NCI-H2107 treated with DMSO at 0.1 percent for 48 hours (cell line): ENCODE results near the gene ELP2.

Source experiments
- DNase-seq: peaks from one replicate; lab custom pipeline; 2025; ENCODE audit not compliant: unreplicated experiment; lab: John Stamatoyannopoulos, UW

The ELP2 gene

DNA sequence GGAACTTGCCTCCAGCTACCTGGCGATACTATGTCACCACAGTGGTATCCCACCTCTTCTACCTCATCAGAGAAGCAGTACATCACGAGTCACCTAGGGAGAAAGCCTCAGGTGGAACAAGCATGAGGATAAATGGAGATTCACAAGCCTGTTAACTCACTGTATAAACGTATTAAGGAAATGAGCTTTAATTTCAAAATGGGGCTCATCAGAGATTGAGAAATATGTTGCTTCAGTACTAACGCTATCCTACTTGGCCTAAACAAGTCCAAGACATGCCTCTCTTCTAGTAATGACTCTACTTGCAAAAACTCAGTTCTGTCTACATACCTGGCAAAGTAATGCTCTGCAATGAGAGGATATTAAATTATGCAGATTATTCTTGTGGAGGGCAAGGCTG, 4.9 kb upstream of the ELP2 start:
- no peak for DNase-seq

DNA sequence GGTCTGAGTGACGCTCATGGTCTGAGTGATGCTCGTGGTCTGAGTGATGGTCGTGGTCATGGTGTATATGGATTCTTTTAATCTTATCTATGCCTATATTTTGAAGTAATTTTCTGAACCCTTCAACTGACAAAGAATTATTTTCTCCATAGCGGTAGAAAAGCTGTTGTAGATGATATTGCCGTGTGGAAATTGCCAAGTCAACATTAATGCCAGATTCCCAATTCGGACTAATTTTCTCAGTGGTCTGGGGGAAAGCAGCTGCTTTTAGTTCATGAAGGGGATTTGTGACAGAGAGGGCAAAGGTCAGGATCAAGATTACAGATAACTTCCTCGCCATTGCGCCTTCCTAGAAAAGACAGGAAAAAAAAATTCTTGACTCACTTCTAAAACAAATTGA, 3.0 kb upstream of the ELP2 start:
- DNase-seq, result no peak

DNA sequence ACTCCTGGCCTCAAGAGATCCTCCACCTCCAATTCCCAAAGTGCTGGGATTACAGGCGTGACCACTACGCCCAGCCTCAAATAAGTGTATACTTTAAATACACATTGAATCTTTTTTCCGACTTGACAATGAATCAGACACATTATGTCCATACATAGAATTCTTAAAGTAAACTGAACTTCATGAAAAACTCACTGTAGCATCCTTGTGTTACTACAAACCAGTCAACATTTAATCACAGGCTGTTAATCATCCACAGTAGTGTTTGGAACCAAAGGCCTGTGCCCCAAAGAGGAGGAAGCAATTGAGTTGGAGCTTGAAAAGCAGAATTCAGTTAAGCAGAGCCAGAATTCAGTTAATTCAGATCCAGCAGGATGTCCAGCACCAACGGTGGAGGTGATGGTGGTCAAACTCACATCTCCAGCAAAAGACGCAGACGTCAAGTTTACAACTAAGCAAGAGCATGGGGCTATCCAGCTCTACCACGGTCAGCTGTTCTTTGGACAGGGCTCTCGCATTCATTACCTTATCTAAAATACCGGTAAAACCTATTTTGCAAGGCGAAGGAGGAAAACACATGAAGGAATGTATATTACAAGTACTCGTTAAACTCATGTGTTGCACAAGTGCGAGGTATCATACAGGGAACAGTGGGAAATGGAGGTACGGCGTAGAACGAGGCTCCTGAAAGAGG, 1.7 kb upstream of the ELP2 start:
- peak; percentile 14 for DNase-seq

DNA sequence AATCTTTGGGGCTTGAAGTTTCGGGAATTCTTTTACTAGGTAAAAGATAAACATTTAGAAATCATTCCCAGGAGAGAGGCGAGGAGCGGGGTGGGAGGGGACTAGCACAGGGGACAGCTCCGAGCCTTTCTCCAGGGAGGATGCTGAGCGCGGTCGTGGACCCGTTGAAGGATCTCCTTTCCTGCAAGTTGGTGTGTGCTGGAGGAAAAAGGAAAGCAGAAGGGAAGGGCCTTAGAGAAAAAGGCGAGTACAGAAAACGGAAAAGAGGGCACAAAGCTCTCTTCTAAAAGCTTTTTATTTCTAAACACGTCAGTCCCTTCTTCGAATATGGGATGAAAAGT, 1.2 kb upstream of the ELP2 start:
- no peak for DNase-seq

DNA sequence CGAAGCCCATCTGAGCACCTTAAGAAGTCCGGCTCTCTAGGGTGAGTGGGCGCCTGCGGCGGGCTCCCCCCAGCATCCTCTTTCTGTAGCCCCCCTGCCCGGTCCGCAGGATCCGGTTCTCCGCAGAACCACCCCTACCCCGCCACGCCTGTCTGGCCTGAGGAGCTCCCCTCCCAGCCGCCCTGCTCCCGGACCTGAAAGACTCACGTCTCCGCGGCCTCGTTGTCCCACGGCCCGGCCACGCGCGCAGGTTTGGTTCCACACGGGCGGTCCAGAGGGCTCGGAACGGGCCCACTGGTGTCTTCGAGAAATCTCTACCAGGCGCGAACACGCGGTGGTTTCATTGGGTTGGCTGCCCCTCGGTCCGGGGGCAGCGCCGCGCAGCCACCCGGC, 796 bp upstream of the ELP2 start:
- no peak for DNase-seq

DNA sequence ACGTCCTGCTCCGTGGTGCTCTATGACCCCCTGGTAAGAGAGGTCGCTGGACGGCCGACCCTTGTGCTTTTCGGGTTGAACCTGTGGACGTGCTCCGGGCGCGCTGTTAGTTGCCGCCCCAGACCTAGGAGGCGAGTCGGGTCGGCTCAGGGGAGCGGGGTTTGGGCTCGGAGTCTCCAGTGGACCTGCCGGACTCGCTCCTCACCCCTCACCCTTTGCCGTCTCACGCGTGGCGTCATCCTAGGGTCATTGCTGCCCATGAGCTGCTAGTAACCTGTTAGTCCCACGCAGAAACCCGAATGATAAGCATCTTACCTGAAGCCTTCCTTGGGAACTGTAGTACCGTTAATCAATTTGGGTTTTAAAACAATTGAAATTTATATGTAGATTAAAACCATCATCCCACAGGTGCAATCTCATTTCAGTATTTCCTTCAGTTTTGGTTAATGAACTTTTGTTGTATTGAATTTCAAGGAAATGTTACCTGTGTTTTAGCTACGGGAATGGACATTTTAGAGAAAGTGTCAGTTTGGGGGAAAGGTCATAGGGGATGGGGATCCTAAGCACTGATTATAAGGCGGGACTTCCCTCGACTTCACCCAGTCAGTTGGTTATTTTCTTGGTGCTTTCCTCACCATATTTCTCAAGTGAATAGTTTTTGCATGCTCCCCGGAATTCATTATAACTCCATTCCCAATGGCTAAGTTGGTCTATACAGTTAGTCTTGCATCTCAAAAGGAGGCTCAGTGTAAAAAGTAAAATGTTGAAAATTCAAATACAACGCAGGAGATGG, 536 bp downstream of the ELP2 start:
- no peak for DNase-seq

DNA sequence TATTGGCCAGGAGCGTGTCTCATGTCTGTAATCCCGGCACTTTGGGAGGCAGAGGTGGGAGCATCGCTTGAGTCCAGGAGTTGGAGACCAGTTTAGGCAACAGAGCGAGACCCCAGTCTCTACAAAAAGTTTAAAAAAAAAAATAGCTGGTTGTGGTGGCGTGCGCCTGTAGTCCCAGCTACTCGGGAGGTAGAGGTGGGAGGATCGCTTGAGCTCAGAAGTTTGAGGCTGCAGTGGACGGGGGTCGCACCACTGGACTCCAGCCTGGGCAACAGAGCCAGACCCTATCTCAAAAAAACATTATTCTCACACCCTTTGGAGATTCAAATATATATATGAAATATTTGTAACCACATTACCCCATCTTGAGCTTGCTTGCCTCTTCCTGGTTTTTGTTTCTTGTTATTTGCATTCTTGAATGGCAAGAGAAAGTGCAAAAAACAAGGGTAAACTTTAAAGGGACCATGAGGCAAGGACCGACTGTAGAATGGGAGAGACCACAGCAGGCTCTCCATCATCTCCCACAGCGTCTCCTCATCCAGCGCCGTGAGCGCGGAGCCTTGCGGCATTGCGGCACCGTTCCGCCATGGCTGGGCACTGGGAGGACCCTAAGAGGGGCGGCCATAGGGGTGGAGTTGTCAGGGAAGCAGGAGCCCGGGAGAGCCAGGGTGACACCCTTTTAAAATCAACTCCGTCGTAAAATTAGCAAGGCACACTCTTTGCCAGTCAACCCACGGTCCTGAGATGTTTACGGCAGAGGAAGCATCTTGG, 1.4 kb downstream of the ELP2 start:
- DNase-seq, result no peak

DNA sequence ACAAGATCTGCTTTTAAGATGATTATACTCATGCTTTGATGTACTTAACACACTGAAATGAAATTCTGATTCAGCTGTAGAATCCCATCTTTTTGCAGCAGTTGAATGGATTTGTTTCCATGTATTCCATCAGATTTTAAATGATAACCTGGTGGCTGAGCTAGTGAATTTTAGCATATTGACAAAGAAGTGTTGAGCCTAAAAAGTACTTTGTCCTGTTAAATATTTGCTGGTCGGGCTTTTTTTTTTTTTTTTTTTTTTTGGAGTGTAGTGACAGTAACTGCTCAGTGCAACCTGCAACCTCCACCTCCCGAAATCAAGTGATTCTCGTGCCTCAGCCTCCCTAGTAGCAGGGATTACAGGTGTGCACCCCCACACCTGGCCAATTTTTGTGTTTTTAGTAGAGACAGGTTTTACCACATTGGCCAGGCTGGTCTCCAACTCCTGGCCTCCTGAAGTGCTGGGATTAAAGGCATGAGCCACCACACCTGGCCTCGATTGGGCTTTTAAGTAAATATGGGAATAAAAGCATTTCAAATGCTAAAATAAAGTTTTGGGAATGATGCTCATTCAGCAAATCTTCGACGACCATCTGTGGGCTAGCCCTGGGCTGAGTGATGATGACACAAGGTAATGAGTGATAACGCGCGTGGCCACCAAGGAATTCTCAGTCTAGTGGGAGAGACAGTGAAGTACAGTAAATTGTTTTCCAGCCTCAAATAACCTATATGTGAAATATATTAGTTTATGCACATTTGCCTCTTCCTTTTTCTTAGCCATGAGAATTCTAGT, 2.2 kb downstream of the ELP2 start:
- no peak for DNase-seq

DNA sequence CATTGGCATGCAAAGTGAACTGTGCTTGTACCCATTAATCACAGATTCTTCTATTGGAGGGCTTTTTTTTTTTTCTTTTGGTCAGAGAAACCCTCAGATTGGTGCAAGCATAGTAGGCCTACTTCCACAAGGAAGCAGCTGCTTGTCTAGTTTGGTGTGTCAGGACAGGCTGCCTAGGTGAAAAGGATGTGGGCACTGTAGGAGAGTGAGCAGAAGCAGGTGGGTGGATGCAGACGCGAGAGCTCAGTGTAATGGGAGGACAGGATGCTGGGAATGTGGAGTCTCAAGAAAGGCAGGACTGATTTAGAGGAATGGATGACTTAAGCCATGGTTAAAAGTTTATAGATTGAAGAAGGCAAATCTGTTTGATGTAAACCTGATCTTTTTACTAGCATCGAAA, 3.1 kb downstream of the ELP2 start:
- DNase-seq, result no peak

DNA sequence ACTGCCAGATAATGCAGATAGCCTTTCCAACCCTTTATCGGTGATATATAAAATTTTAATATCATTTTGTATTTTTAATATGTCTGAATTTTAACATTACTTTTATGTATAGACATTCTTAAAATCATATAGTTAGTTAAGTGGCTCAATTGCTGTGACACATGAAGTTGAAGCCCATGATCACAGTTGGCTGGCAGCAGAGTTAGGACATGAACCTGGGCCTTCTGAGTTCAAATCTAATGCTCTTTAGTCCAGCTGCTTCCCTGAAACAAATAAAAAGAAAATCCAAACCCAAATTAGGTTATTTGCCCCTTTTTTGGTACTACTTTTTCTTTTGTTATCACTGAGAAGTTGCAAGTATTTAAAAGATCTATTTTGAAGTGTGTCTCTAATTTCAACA, 5.6 kb downstream of the ELP2 start:
- DNase-seq, result no peak

DNA sequence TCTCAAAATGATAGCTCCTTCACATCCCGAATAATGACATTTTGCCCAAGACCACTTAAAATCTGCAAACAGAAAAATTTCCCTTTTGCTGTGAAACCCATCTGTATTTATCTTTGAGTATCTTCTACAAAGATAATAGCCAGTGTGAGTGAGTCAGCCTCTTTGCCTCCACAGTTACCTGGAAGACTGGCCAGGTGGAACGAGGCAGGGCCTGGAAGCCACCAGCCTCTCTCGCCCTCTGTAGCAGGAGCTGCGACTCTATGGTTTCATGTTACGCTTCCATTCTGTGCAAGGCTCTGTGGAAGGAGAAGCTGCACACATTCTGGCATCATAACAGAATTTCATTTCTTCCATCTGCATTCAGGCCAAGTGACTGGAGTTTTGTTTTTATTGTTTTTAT, 9.5 kb downstream of the ELP2 start:
- peak; percentile 91 for DNase-seq

DNA sequence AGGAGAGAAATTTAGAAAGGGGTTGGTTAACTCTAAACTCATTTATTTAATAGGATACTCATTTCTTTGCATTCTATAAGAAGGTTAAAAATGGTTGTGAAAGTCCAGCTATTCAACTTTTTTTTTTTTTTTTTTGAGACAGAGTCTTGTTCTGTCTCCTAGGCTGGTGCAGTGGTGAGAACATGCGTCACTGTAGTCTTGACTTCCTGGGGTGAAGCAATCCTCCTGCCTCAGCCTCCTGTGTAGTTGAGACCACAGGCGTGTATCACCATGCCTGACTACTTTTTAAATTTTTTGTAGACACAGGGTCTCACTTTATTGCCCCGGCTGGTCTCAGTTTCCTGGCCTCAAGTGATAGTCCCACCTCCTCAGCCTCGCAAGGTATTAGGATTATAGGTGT, 11.9 kb downstream of the ELP2 start:
- no peak for DNase-seq

DNA sequence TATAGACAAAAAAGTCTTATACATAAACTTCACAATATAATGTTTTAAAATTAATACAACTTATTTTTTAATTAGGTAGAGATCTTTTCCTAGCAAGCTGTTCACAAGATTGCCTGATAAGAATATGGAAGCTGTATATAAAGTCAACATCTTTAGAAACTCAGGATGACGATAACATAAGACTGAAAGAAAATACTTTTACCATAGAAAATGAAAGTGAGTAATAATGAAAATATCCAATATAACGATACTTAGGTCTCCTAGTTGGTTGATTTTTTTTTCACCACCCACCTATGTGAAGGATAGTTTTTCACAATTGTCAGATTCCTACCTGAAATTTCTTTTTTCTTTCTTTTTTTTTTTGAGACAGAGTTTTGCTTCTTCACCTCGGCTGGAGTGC, 13.1 kb downstream of the ELP2 start:
- DNase-seq, result no peak

DNA sequence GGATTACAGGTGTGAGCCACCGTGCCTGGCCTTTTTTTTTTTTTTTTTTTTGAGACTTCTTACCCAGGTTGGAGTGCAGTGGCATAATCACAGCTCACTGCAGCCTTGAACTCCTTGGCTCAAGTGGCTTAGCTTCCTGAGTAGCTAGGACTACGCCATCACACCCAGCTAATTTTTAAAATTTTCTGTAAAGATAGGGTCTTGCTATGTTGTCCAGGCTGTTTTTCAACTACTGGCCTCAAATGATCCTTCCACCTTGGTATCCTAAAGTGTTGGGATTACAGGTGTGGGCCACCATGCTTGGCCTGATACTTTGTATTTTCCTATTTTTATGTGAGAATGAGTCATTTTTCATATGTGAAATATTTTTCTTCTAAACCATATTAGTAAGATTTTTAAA, 13.7 kb downstream of the ELP2 start:
- DNase-seq, result no peak

DNA sequence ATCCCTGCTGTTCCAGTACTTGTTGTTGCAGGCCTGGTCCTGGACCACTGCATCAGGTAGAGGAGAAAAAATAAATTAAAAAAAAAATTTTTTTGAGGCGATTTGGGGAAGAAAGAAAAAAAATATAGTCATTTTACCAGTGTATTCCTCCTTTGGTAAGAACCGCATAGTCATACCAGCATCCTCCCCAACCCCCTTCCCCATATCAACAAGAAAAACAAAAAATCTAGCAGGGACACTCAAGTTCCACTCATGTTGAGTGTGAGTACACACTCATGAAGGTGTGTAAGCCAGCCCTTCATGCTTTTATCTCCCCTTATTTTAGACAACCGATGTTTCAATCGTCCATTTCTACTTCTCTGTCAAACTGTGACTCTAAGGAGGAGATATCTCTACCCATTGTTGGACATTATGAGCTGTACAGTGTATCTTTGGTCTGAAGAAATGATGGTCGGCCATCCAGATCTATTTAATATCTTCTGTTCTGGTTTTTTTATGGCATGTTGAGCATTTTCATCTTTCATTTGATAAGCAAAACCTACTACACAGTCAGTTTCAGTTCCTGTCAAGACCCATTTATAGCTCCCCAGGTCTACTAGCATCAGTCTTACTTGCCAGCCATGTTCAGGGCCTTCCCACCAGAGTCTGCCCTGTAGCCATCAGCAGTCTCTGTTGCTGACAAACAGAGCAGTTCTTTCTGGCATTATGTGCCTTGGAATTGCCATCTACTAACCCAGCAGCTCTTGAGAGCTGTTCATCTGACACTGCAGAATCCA, 20.0 kb downstream of the ELP2 start:
- DNase-seq, result no peak

DNA sequence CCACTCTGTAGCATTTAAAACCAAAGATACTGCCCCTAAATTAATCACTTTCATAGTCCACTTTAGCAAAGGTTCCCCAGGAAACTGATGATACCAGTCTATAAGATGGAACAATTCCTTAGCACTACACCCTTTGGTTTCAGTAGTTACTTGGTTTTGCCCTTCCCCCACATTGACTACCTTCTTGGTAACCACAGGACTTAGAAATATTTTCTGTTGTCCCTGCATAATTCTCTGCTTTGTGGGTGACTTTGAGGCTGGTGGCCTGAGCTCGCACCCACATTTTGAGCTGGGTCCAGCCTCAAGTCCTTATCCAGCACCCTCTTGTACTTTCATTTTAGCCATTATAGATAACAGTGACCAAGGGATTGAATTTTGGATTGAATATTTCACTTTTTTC, 23.1 kb downstream of the ELP2 start:
- no peak for DNase-seq

DNA sequence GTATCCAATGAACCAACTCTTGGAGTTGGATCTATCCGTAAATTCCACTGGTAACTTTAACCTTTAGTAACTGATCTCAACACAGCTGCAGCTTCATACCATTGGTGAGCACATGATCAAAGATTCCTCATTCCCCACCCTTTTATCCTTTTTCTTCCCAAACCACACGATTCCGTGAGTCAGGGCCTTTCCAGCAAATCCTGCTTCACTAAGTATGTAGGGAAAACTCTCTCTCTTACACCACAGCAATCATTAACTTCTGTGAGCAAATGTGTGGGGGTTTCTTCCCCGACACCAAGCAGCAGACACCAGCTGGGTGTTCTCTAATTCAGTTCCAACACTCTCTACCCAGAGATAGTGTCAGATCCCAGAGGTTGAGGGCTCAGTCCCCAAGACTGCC, 23.5 kb downstream of the ELP2 start:
- DNase-seq, result no peak

DNA sequence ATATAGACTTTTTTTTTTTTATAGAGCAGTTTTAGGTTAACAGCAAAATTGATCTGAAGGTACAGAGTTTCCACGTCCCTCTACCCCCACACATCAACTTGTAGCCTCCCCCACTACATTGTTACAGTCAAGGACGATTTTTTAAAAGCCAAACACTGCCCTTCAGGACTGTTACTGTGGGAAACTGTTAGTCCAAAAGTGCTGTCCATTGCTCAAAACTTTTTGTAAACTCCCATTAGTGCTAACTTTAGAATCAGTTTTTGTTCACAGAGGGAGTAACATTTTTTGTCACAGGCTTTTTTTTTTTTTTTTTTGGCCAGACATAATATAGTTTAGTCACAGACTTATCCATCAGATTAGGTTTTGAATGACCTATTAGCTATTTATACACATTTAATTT, 24.1 kb downstream of the ELP2 start:
- no peak for DNase-seq

DNA sequence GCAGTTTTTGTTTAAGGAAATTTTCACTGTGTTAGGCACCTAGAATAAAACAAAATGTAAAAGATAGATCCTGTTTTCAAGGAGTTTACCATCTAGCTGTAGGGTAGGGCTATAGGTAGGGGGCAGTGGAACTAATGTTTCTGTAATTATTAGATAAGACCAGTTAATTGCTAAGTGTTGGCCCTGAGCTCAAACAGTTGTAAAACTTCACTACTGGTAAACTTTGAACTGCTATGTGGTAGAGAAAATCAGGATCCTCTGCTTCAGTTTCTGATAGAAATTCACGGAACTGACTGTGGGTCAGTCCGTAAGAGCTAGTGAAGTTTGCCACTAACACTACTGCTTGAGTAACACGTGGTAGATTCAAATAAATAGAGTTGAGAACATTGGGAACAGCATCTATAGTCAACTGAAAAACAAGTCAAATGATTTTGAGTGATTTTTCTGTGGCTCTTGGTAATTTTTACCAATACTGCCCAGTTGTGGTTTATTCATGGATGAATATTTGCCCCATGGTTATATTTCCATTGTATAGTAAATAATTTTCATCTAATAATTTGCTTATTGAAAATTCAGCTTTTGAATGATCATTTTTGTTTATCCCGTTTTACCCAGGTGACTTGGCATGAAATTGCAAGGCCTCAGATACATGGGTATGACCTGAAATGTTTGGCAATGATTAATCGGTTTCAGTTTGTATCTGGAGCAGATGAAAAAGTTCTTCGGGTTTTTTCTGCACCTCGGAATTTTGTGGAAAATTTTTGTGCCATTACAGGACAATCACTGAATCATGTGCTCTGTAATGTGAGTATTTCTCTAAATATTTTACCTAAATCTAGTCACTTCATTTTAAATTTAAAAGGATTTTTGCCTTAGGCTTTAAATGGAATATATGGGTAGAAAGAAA, 26.4 kb downstream of the ELP2 start:
- DNase-seq, result no peak

DNA sequence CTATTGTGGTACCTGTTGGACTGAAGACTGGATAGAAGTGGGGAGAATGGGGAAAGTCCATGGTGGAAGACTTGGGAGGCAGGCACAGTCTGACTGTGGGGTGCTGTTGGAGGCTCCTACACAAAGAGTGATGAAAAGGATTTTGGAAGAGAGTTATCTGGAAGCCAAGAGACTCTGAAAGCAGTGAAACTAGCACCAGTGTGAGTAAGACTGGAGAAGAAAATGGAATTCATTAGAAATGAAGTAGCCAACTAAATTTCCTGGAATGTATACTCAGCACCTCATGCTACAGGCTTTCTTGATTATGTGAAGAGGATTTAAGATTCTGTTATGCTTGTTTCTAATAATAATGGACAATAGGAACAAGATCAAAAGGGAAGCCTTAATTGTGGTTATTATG, 27.7 kb downstream of the ELP2 start:
- no peak for DNase-seq
